GM12874 (cell line): Measurements from ENCODE around the gene CORO2A.

Experiments used
- CTCF ChIP-seq: IDR thresholded peaks from 2 replicates; pipeline ENCODE4 v1.5.1; 2011; ENCODE audit warnings: low read depth, mild to moderate bottlenecking, control low read depth, low read length, moderate library complexity; ENCODE audit not compliant: insufficient read depth

The CORO2A gene

DNA sequence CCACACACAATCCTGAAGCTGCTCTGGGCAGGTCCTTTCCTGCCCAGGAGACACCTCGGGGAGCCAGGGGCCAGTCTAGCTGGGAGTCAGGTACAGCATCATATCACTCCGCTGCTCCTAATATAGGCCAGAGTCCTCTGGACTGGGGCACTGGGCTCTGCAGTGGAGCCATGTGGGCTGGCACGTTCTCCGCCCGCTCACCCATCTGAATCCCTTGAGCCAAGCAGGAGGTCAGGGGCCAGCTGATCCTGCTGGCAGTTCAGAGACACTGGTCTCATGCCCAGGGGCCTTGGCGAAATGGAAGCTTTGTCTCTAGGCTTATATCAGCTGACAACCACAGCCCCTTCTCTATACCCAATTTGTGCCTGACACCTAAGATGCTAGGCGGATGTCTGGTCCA, 9.3 kb upstream of the CORO2A start:
- TF ChIP-seq CTCF, result no peak

DNA sequence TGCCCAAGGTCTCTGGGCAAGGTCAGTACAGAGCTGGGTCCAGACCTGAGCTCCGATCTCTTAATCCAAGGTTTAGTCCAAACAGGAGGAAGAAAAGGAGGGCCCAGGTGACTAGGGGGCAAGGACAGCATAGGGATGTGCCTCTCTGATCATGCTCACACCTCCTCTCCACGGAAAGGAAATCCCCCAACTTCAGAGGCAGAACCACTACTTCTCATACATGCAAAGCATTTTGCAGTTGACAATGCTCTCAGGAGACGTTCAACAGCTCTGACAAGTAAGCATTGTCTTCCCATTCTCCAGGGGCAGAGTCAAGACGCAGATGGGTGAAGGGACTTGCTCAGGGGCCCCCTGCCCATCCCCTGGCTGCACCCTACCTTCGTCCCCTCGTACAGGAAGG, 8.7 kb upstream of the CORO2A start:
- TF ChIP-seq CTCF, result no peak

DNA sequence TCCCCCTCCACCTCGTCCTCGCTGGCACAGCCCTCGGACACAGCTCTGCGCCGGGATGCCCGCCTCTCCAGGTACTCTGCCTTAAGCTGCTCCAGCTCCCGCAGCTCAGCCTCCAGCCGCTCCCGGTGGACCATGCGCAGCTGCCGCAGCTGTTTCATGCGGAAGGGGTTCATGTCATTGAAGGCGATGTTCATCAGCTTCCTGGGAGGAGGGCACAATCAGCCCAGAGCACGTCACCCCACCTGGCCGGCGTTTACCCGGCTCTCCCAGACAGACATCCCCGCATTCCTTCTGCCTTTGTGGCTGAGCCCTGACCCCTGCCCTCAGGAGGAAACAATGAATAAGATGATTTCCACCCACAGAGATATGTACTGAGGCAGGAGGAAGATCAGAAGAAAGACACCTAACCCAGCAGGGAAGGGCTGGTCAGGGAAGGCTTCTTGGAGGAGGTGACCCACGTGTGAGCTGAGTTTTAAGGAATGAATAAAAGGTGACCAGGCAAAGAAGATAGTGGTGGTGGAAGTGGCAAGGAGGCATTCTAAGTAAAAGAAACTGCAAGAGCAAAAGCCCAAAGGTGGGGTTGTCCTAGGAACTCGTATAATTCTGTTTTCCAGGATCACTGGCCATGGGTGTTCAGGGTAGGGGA, 7.1 kb upstream of the CORO2A start:
- no peak for TF ChIP-seq CTCF

GRCh38 chr9:98195671-98196070, 3.2 kb upstream of the CORO2A start:
- TF ChIP-seq CTCF, result no peak

- TF ChIP-seq CTCF, result no peak
Observed at GRCh38 chr9:98193336-98193944, 1.0 kb upstream of the CORO2A start.

DNA sequence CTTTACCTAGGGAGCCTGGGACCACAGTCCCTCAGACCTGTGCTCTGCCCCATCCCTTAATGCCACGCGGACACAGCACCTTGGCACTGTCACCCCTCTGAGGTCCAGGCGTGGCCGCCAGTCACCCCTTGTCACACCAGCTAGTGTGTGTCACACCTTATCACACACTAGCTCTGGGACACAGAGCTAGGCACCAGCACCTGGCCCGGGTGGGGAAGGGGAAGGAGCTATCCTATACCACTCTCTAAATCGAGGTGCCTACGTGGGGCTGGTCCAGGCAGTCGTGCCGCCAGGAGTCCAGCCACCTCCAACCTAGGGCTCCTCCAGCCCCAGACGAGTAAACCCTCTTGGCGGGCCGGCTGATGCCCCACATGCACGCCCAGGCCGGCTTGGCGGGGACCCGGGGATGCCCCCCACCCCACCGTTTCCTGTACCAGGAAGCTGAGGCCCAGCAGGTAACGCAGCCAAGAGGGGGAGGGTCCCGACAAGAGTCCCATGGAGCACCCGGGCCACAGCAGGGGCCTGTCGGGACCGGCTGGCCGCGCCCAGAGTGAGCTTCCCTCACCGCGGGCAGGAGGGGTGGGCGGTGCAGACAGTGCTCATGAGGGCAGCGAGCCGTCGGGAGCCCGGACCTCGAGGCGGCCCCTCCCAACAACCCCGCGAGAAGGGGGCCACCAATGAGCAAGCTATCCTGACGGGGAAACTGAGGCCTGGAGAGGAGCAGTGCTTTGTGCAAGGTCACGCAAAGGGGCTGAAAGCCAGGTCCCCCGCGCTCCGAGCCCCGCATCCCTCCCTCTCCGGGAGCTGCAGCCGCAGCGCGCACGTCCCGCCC, 550 bp downstream of the CORO2A start:
- no peak for TF ChIP-seq CTCF

GRCh38 chr9:98191181-98191608, 1.2 kb downstream of the CORO2A start:
- TF ChIP-seq CTCF, result no peak
